Measurements from ENCODE around the gene RPL14.
"Not testable (repeated sequence)": the region's sequence is repeated elsewhere in the genome, so short reads cannot be mapped to it uniquely, and the experiment has no call there.

Gene RPL14

GRCh38 chr3:40456940-40457823, at the start of gene RPL14:
RPL14 (plus strand) TSS chr3:40457339; CDS start chr3:40457472, 133 bp downstream.
- peak; percentile 78 for DNase-seq

- no peak for DNase-seq
These were observed 49.5 kb upstream of the RPL14 start for GRCh38 chr3:40407611-40408010.

- DNase-seq, result no peak
These were observed 42.9 kb upstream of the RPL14 start for GRCh38 chr3:40414270-40414669.

GRCh38 chr3:40417845-40418543, 39.1 kb upstream of the RPL14 start:
- DNase-seq, result no peak

- DNase-seq, result no peak
These were observed 34.3 kb upstream of the RPL14 start for GRCh38 chr3:40422861-40423260.

- DNase-seq, result no peak
These were observed 30.0 kb upstream of the RPL14 start for GRCh38 chr3:40427045-40427669.

GRCh38 chr3:40432793-40433192, 24.3 kb upstream of the RPL14 start:
- DNase-seq, result no peak

GRCh38 chr3:40437889-40438288, 19.2 kb upstream of the RPL14 start:
- DNase-seq, result no peak

- DNase-seq, result no peak
These were observed 12.1 kb upstream of the RPL14 start for GRCh38 chr3:40445062-40445461.

GRCh38 chr3:40445880-40446279, 11.3 kb upstream of the RPL14 start:
- DNase-seq, result no peak

- DNase-seq, result no peak
These were observed 6.7 kb upstream of the RPL14 start for GRCh38 chr3:40450438-40450837.

GRCh38 chr3:40451551-40451950, 5.6 kb upstream of the RPL14 start:
- DNase-seq, result no peak

- DNase-seq, result no peak
These were observed 5.1 kb upstream of the RPL14 start for GRCh38 chr3:40452057-40452456.

GRCh38 chr3:40452562-40452875, 4.6 kb upstream of the RPL14 start:
- DNase-seq, result no peak

GRCh38 chr3:40452876-40453730, 4.0 kb upstream of the RPL14 start:
- peak; percentile 92 for DNase-seq

- DNase-seq, result no peak
These were observed 3.2 kb upstream of the RPL14 start for GRCh38 chr3:40453933-40454332.

- no peak for DNase-seq
These were observed 1.8 kb upstream of the RPL14 start for GRCh38 chr3:40455328-40455727.

GRCh38 chr3:40456279-40456939, 730 bp upstream of the RPL14 start:
- DNase-seq, result no peak

GRCh38 chr3:40458473-40458872, 1.3 kb downstream of the RPL14 start:
- DNase-seq, result no peak

- not testable (repeated sequence) for DNase-seq
These were observed 3.3 kb downstream of the RPL14 start for GRCh38 chr3:40460481-40460880.

GRCh38 chr3:40461161-40461560, 4.0 kb downstream of the RPL14 start:
- DNase-seq, result no peak

GRCh38 chr3:40462838-40463237, 5.7 kb downstream of the RPL14 start:
- not testable (repeated sequence) for DNase-seq

All from NCI-H774 (cell line).